A673 (cell line): ENCODE measurements around the gene PRKG1. TPM values are rescaled to one million over a fixed set of nuclear protein-coding genes. Genes with fewer than 3 reads are reported as not detected.

Source experiments
- BruUV-seq: library from RNA; stranded (reverse); fragments of 400-500 nt; replicated peaks from 2 replicates; lab custom pipeline; 2021; lab: Mats Ljungman, UMichigan
- CTCF ChIA-PET: fragments of 300-600 bp; sonication (Branson Sonifier 250); formaldehyde crosslinking; loops from one replicate; lab custom pipeline; 2022; ENCODE audit warnings: antibody characterized with exemption; lab: Charles Lee
- POLR2A ChIA-PET: fragments of 300-600 bp; sonication (Branson Sonifier 250); formaldehyde crosslinking; loops from one replicate; lab custom pipeline; 2022; ENCODE audit warnings: antibody characterized with exemption; ENCODE audit not compliant: low non-redundant PET; lab: Charles Lee
- DNase-seq: peaks from one replicate; pipeline ENCODE4 v3.0.0-alpha.2; 2015; ENCODE audit warnings: low spot score
- H3K27ac ChIP-seq: fragments of 200-600 bp; sonication (generic); 2 replicates; pipeline ENCODE4 v1.5.1; 2016; ENCODE audit warnings: mixed run types, low read depth, mild to moderate bottlenecking, mixed read lengths, antibody characterized with exemption, low read length; ENCODE audit not compliant: poor library complexity, severe bottlenecking
- H3K27me3 ChIP-seq: fragments of 200-600 bp; sonication (generic); replicated peaks from 2 replicates; pipeline ENCODE4 v1.6.1; 2017; ENCODE audit warnings: mixed run types, low read depth, mild to moderate bottlenecking, mixed read lengths, antibody characterized with exemption, low read length; ENCODE audit not compliant: insufficient read depth, poor library complexity
- H3K36me3 ChIP-seq: fragments of 200-600 bp; sonication (generic); 2 replicates; pipeline ENCODE4 v1.6.1; 2016; ENCODE audit warnings: mixed run types, mild to moderate bottlenecking, mixed read lengths, antibody characterized with exemption, low read length; ENCODE audit not compliant: insufficient read depth, poor library complexity, severe bottlenecking
- H3K4me1 ChIP-seq: fragments of 200-600 bp; sonication (generic); 2 replicates; pipeline ENCODE4 v1.6.1; 2017; ENCODE audit warnings: mixed run types, mild to moderate bottlenecking, mixed read lengths, antibody characterized with exemption, low read length; ENCODE audit not compliant: insufficient read depth, poor library complexity, severe bottlenecking
- H3K4me3 ChIP-seq: fragments of 200-600 bp; sonication (generic); 2 replicates; pipeline ENCODE4 v1.5.1; 2016; ENCODE audit warnings: low read depth, mixed run types, mild to moderate bottlenecking, mixed read lengths, low read length; ENCODE audit not compliant: poor library complexity, severe bottlenecking
- H3K9me3 ChIP-seq: fragments of 200-600 bp; sonication (generic); 2 replicates; pipeline ENCODE4 v1.6.1; 2016; ENCODE audit warnings: mixed run types, low read depth, mild to moderate bottlenecking, mixed read lengths, antibody characterized with exemption, low read length; ENCODE audit not compliant: poor library complexity, severe bottlenecking
- EZH2 ChIP-seq: fragments of 200-600 bp; sonication (generic); IDR thresholded peaks from 2 replicates; pipeline ENCODE4 v1.6.1; 2017; ENCODE audit warnings: borderline replicate concordance, low read depth, mild to moderate bottlenecking, mixed read lengths, antibody characterized with exemption, low read length; ENCODE audit not compliant: poor library complexity, severe bottlenecking
- intact Hi-C: fragments of 100-400 bp; cut with micrococcal nuclease; formaldehyde crosslinking; loops from one replicate; pipeline ENCODE4 v1.10.0; 2022; ENCODE audit not compliant: unreplicated experiment
- total RNA-seq: library from RNA; stranded (reverse); gene quantifications from 2 replicates; pipeline ENCODE4 v1.2.3, GENCODE V29; 2021
- TF ChIP-seq, protein P1 (sequence below): fragments of 300-800, 200-600 bp; sonication (generic); conservative IDR thresholded peaks from 2 replicates; pipeline ENCODE4 v1.5.1; 2017; ENCODE audit warnings: low read depth, mild to moderate bottlenecking, antibody characterized with exemption, low read length, moderate library complexity, mixed read lengths

Gene PRKG1
- total RNA-seq, 1 experiment from 2014 or later: 0.58 TPM

DNA sequence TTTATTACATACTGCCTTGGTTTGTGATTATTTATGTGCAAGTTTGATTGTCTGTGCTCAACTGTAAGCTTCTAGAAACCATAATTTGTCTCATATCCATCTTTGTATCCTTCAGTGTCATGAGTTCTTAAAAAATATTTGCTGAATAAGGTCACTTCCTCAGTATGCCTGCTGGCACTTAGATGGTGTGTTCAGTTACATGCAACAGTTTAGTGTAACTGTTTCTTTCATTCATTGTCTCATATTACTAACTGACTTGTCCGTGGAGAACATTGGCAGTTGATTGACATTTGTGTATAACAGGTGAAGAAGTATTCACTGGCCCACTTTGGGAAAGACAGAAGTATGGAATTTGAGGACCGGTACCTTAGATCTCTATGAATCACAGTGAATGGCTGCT, 236.9 kb downstream of the PRKG1 start:
- intact Hi-C loops: no loop called here
- TF ChIP-seq EZH2: no peak
- Histone ChIP-seq H3K4me3 (no peak overlapping the region), H3K9me3 (no peaks in the 10 kb centered on the region), H3K27ac (no peak overlapping the region), H3K4me1 (no peaks in the 10 kb centered on the region), H3K36me3 (no peaks in the 10 kb centered on the region), H3K27me3 (no peaks in the 10 kb centered on the region)
- ChIA-PET POLR2A (no interaction called here), CTCF (no interaction called here)
- no TSS peak for BruUV-seq
- DNase-seq: no peak

DNA sequence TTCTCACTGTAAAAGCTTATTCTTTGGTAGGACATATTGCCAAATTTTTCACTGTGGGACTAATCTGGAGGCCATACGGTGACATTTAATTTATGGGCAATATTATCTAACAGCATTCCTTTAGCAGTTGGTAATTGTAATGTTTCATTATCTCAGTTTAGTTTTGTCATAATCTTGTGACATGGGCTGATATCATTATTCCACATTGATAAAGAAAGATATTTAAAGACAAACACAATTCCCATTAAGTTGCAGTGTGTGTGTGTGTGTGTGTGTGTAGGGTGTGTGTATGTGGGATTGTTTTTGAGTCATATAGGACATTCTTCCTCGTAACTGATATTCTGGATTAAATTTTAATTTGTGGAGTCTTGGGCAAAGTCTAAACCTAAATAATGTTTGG, 238.5 kb downstream of the PRKG1 start:
- no peaks in the 10 kb centered on the region for H3K4me1 ChIP-seq
- no peak for DNase-seq
- no peak overlapping the region for H3K4me3 ChIP-seq
- intact Hi-C loops: no loop called here
- no peaks in the 10 kb centered on the region for H3K27me3 ChIP-seq
- ChIA-PET POLR2A (no interaction called here), CTCF (no interaction called here)
- no peaks in the 10 kb centered on the region for H3K36me3 ChIP-seq
- BruUV-seq: no TSS peak
- H3K27ac ChIP-seq: no peak overlapping the region
- H3K9me3 ChIP-seq: no peaks in the 10 kb centered on the region
- TF ChIP-seq, protein P1, sequence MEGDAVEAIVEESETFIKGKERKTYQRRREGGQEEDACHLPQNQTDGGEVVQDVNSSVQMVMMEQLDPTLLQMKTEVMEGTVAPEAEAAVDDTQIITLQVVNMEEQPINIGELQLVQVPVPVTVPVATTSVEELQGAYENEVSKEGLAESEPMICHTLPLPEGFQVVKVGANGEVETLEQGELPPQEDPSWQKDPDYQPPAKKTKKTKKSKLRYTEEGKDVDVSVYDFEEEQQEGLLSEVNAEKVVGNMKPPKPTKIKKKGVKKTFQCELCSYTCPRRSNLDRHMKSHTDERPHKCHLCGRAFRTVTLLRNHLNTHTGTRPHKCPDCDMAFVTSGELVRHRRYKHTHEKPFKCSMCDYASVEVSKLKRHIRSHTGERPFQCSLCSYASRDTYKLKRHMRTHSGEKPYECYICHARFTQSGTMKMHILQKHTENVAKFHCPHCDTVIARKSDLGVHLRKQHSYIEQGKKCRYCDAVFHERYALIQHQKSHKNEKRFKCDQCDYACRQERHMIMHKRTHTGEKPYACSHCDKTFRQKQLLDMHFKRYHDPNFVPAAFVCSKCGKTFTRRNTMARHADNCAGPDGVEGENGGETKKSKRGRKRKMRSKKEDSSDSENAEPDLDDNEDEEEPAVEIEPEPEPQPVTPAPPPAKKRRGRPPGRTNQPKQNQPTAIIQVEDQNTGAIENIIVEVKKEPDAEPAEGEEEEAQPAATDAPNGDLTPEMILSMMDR: no peak
- TF ChIP-seq EZH2: no peak

DNA sequence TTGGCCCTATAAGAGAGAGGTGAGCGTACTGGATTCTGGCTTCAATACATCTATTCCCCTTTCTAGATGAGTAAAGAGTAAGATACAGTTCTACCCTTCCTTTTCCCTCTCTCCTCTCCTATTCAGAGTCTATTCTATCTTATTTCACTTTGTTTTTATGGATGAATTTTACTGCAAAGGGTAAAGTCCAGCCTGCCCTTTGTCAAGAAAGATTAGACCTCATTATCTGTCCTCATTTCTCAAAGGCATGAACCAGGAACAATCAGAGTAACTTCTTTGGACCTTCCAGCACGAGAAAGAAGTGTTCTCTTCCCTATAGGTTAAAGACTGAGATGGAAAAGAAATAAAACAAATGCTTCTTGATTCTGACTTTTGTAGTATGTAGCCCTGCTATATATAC, 239.0 kb downstream of the PRKG1 start:
- Histone ChIP-seq H3K36me3 (no peaks in the 10 kb centered on the region), H3K4me3 (no peak overlapping the region), H3K27me3 (no peaks in the 10 kb centered on the region), H3K27ac (no peak overlapping the region), H3K9me3 (no peaks in the 10 kb centered on the region), H3K4me1 (no peaks in the 10 kb centered on the region)
- CTCF ChIA-PET: no interaction called here
- no peak for DNase-seq
- intact Hi-C loops: no loop called here
- POLR2A ChIA-PET: no interaction called here
- no TSS peak for BruUV-seq
- TF ChIP-seq EZH2: no peak
- TF ChIP-seq, protein P1: no peak

DNA sequence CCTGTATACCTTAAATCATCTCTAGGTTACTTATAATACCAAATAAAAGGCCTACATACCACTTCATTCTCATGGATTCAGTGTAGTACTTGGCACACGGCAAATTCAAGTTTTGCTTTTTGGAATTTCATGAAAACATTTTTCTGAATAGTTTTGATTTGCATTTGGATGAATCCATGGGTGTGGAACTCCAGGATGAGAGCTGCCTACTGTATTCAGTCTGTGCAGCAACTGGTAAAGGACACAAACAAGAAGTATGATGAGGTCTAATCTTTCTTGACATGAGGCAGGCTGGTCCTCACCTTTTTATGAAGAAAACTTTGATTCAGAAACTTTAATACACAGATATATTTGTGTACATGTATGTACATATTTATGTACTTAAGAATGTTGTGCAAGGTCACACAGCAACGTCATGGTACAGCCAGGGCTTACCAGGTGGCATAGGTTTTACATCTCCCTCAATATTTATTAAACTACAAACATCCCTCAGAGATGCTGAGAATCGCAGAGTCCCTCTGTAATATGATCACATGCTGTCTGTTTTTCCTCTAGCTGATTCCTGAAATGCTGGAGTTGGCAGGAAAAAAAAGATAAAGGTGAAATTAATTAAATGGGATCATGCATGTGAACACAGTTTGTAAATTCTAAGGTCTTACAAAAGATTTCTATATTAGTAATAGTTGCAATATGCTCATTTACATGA, 239.6 kb downstream of the PRKG1 start:
- TF ChIP-seq EZH2: no peak
- TF ChIP-seq, protein P1: no peak
- H3K9me3 ChIP-seq: no peaks in the 10 kb centered on the region
- no peak for DNase-seq
- CTCF ChIA-PET: no interaction called here
- no peak overlapping the region for H3K4me3 ChIP-seq
- H3K36me3 ChIP-seq: no peaks in the 10 kb centered on the region
- POLR2A ChIA-PET: no interaction called here
- intact Hi-C loops: no loop called here
- no peaks in the 10 kb centered on the region for H3K4me1 ChIP-seq
- H3K27ac ChIP-seq: no peak overlapping the region
- no TSS peak for BruUV-seq
- no peaks in the 10 kb centered on the region for H3K27me3 ChIP-seq
